HepG2 (cell line): Measurements from ENCODE around the gene KCNAB1. TPM values are rescaled to one million over a fixed set of nuclear protein-coding genes. Genes with fewer than 3 reads are reported as not detected.

Source experiments
- ATRX ChIP-seq: sonication (generic); formaldehyde crosslinking; IDR thresholded peaks from 2 replicates; pipeline ENCODE4 v1.4.0; 2020; ENCODE audit warnings: missing genetic modification reagents, borderline replicate concordance
- BRF2 ChIP-seq: sonication (generic); formaldehyde crosslinking; IDR thresholded peaks from 2 replicates; pipeline ENCODE4 v1.8.1; 2022; ENCODE audit warnings: mild to moderate bottlenecking, missing genetic modification reagents
- E2F5 ChIP-seq: sonication (generic); formaldehyde crosslinking; conservative IDR thresholded peaks from 2 replicates; pipeline ENCODE4 v1.4.0; 2020; ENCODE audit warnings: missing genetic modification reagents
- ESRRA ChIP-seq: sonication (generic); formaldehyde crosslinking; IDR thresholded peaks from 2 replicates; pipeline ENCODE4 v1.5.1; 2020; ENCODE audit warnings: mild to moderate bottlenecking, low read depth, missing genetic modification reagents
- FOXA3 ChIP-seq: IDR thresholded peaks from 2 replicates; pipeline ENCODE4 v1.6.1; 2016; ENCODE audit warnings: missing genetic modification reagents, missing compliant biosample characterization
- HMGXB4 ChIP-seq, 2 experiments: sonication (generic) in 1 of 2; formaldehyde crosslinking in 1 of 2; IDR thresholded peaks; 2 replicates each; pipeline versions ENCODE4 v1.4.0 to v1.6.1; 2018 to 2020; ENCODE audit warnings: missing genetic modification reagents in 2 of 2, borderline replicate concordance in 1 of 2, low read depth in 1 of 2, mild to moderate bottlenecking in 1 of 2, missing biosample characterization in 1 of 2
- KLF12 ChIP-seq: sonication (generic); formaldehyde crosslinking; IDR thresholded peaks from 2 replicates; pipeline ENCODE4 v1.4.0; 2020; ENCODE audit warnings: missing genetic modification reagents, borderline replicate concordance
- KLF13 ChIP-seq: sonication (generic); formaldehyde crosslinking; IDR thresholded peaks from 2 replicates; pipeline ENCODE4 v1.4.0; 2020; ENCODE audit warnings: mild to moderate bottlenecking, missing genetic modification reagents
- MED1 ChIP-seq: sonication (generic); formaldehyde crosslinking; IDR thresholded peaks from 2 replicates; pipeline ENCODE4 v1.4.0; 2020; ENCODE audit warnings: missing genetic modification reagents
- RBFOX2 ChIP-seq: fragments of 200-400 bp; formaldehyde crosslinking; IDR thresholded peaks from 2 replicates; pipeline ENCODE4 v1.6.1; 2017; ENCODE audit warnings: low read depth, mild to moderate bottlenecking, low read length
- REXO4 ChIP-seq: sonication (generic); formaldehyde crosslinking; IDR thresholded peaks from 2 replicates; pipeline ENCODE4 v1.8.0; 2022; ENCODE audit warnings: missing genetic modification reagents, mild to moderate bottlenecking, borderline replicate concordance
- SIN3B ChIP-seq: fragments of 150-350 bp; IDR thresholded peaks from 2 replicates; pipeline ENCODE4 v1.6.1; 2014; ENCODE audit warnings: low read length
- SMC3 ChIP-seq: IDR thresholded peaks from 2 replicates; pipeline ENCODE4 v1.6.1; 2011; ENCODE audit warnings: low read length, improper control_type of control experiment
- SP4 ChIP-seq: sonication (generic); formaldehyde crosslinking; IDR thresholded peaks from 2 replicates; pipeline ENCODE4 v1.8.1; 2023; ENCODE audit warnings: mild to moderate bottlenecking, missing genetic modification reagents
- TCF7L2 ChIP-seq: IDR thresholded peaks from 2 replicates; pipeline ENCODE4 v1.6.1; 2011; ENCODE audit warnings: mild to moderate bottlenecking, low read depth, low read length, moderate library complexity
- ZBTB34 ChIP-seq: sonication (generic); formaldehyde crosslinking; IDR thresholded peaks from 2 replicates; pipeline ENCODE4 v1.8.0; 2022; ENCODE audit warnings: mild to moderate bottlenecking, missing genetic modification reagents
- ZNF124 ChIP-seq: sonication (generic); formaldehyde crosslinking; IDR thresholded peaks from 2 replicates; pipeline ENCODE4 v1.4.0; 2020; ENCODE audit warnings: missing genetic modification reagents
- ZNF225 ChIP-seq: sonication (generic); formaldehyde crosslinking; IDR thresholded peaks from 2 replicates; pipeline ENCODE4 v1.4.0; 2020; ENCODE audit warnings: mild to moderate bottlenecking, missing genetic modification reagents
- ZNF253 ChIP-seq: sonication (generic); formaldehyde crosslinking; IDR thresholded peaks from 2 replicates; pipeline ENCODE4 v1.8.0; 2022; ENCODE audit warnings: mild to moderate bottlenecking, missing genetic modification reagents, borderline replicate concordance
- ZNF292 ChIP-seq: sonication (generic); formaldehyde crosslinking; IDR thresholded peaks from 2 replicates; pipeline ENCODE4 v1.8.1; 2022; ENCODE audit warnings: mild to moderate bottlenecking, low read depth, missing genetic modification reagents, borderline replicate concordance
- ZNF510 ChIP-seq: sonication (generic); formaldehyde crosslinking; IDR thresholded peaks from 2 replicates; pipeline ENCODE4 v1.4.0; 2020; ENCODE audit warnings: low read depth, mild to moderate bottlenecking, missing genetic modification reagents
- ZNF772 ChIP-seq: sonication (generic); formaldehyde crosslinking; IDR thresholded peaks from 2 replicates; pipeline ENCODE4 v1.5.0; 2020; ENCODE audit warnings: mild to moderate bottlenecking, missing genetic modification reagents
- polyA plus RNA-seq, 8 experiments: library from polyadenylated mRNA; depleted of rRNA in 3 of 8; stranded (reverse) in 7 of 8; unstranded in 1 of 8; fragments of >200 nt; fragmentation: Illumina TruSeq in 4 of 8; extraction: Trizol in 4 of 8; gene quantifications; 2 replicates each; pipeline versions ENCODE4 v1.2.1 to v1.2.3, GENCODE V29; 2011 to 2016; ENCODE audit warnings: low read depth in 4 of 8, missing spikeins in 1 of 8, mixed read lengths in 1 of 8; ENCODE audit not compliant: insufficient read depth in 1 of 8
- total RNA-seq, 5 experiments: library from RNA; depleted of rRNA; stranded (reverse); fragments of >200 nt; fragmentation: Illumina TruSeq; extraction: Trizol; gene quantifications; 2 replicates each; pipeline ENCODE4 v1.2.3, GENCODE V29; 2016; ENCODE audit warnings: low read depth in 1 of 5

Gene KCNAB1
- total and polyA plus RNA-seq, 2 of the 13 experiments (the other 11 are each of a cell fraction or from before 2014, with no cell fraction given), result not detected

GRCh38 chr3:156554842-156555687 lies 434.7 kb downstream of the KCNAB1 start, which contains the start of gene SSR3 (continued):
- TF ChIP-seq KLF12 (CRISPR knock-in tag) (no peak), MED1 (CRISPR knock-in tag) (peak; percentile 42; the same call in 1 of the 2 replicates), ZNF124 (no peak), ZNF253 (CRISPR knock-in tag) (no peak), SIN3B (no peak), ZNF225 (CRISPR knock-in tag) (peak; percentile 82; the same call in 1 of the 2 replicates), SP4 (CRISPR knock-in tag) (peak; percentile 72), FOXA3 (CRISPR knock-in tag) (0 out of 2 replicates have a peak, but pooled peaks have one; percentile 22), ZNF292 (CRISPR knock-in tag) (peak; percentile 65; the same call in 1 of the 2 replicates), RBFOX2 (peak; percentile 90), E2F5 (CRISPR knock-in tag) (0 out of 2 replicates have a peak, but pooled peaks have one; percentile 37), ESRRA (CRISPR knock-in tag) (no peak), ATRX (CRISPR knock-in tag) (no peak), REXO4 (CRISPR knock-in tag) (no peak), ZBTB34 (CRISPR knock-in tag) (0 out of 2 replicates have a peak, but pooled peaks have one; percentile 62), ZNF772 (no peak; the same call in none of the 2 replicates), TCF7L2 (no peak), KLF13 (no peak), BRF2 (CRISPR knock-in tag) (no peak), SMC3 (no peak), ZNF510 (no peak), HMGXB4 (CRISPR knock-in tag; IDR thresholded peaks at IDR 0.05; ENCODE audit: borderline replicate concordance in 1 of 2, low read depth in 1 of 2) (peak in 1 of 2 experiments; percentile 81; a peak in 3 of 4 replicates)
